Neural progenitor cell (in vitro differentiated cells): ENCODE measurements around the gene INHBB. TPM values are rescaled to one million over a fixed set of nuclear protein-coding genes. Genes with fewer than 3 reads are reported as not detected.

Experiments used
- DNase-seq: peaks from one replicate; pipeline ENCODE4 v3.0.0-alpha.2; 2016; ENCODE audit warnings: low spot score
- H2AFZ ChIP-seq: fragments of 200-600 bp; sonication (generic); replicated peaks from 2 replicates; pipeline ENCODE4 v1.6.1; 2016; ENCODE audit warnings: antibody characterized with exemption
- H3F3A ChIP-seq: fragments of 200-600 bp; sonication (generic); 2 replicates; pipeline ENCODE4 v1.6.1; 2016; ENCODE audit warnings: antibody characterized with exemption, low read depth
- H3K27ac ChIP-seq: fragments of 200-600 bp; sonication (generic); 2 replicates; pipeline ENCODE4 v1.5.1; 2016; ENCODE audit warnings: mild to moderate bottlenecking
- H3K27me3 ChIP-seq: fragments of 200-600 bp; sonication (generic); 2 replicates; pipeline ENCODE4 v1.6.1; 2016; ENCODE audit warnings: mild to moderate bottlenecking, moderate library complexity
- H3K36me3 ChIP-seq: fragments of 200-600 bp; sonication (generic); 2 replicates; pipeline ENCODE4 v1.5.1; 2016
- H3K4me1 ChIP-seq: fragments of 200-600 bp; sonication (generic); 2 replicates; pipeline ENCODE4 v1.6.1; 2016; ENCODE audit warnings: mixed run types
- H3K4me2 ChIP-seq: fragments of 200-600 bp; sonication (generic); 2 replicates; pipeline ENCODE4 v1.6.1; 2016
- H3K4me3 ChIP-seq: fragments of 200-600 bp; sonication (generic); 2 replicates; pipeline ENCODE4 v1.5.1; 2016
- H3K79me2 ChIP-seq: fragments of 200-600 bp; sonication (generic); 2 replicates; pipeline ENCODE4 v1.6.1; 2016; ENCODE audit warnings: low read depth
- H3K9ac ChIP-seq: fragments of 200-600 bp; sonication (generic); 2 replicates; pipeline ENCODE4 v1.6.1; 2016
- H3K9me3 ChIP-seq: fragments of 200-600 bp; sonication (generic); 2 replicates; pipeline ENCODE4 v1.5.1; 2016; ENCODE audit warnings: low read depth
- H4K20me1 ChIP-seq: fragments of 200-600 bp; sonication (generic); 2 replicates; pipeline ENCODE4 v1.6.1; 2016; ENCODE audit warnings: low read depth
- H3K27ac Mint-ChIP-seq: 3 replicates; pipeline ENCODE4 v1.8.0; 2021; ENCODE audit warnings: mixed read lengths
- H3K27me3 Mint-ChIP-seq: 2 replicates; pipeline ENCODE4 v1.8.0; 2022; ENCODE audit warnings: low read depth, mild to moderate bottlenecking, inconsistent platforms, moderate library complexity, mixed read lengths; ENCODE audit not compliant: insufficient read depth
- H3K36me3 Mint-ChIP-seq: 3 replicates; pipeline ENCODE4 v1.8.0; 2021; ENCODE audit warnings: mixed read lengths
- H3K4me1 Mint-ChIP-seq: 3 replicates; pipeline ENCODE4 v1.8.0; 2021; ENCODE audit warnings: mixed read lengths
- H3K4me3 Mint-ChIP-seq: 3 replicates; pipeline ENCODE4 v1.8.0; 2021; ENCODE audit warnings: mild to moderate bottlenecking, moderate library complexity, mixed read lengths
- H3K9me3 Mint-ChIP-seq: 3 replicates; pipeline ENCODE4 v1.8.0; 2020; ENCODE audit warnings: mixed read lengths
- EZH2 ChIP-seq: fragments of 200-600 bp; sonication (generic); IDR thresholded peaks from 2 replicates; pipeline ENCODE4 v1.6.1; 2017; ENCODE audit warnings: antibody characterized with exemption, mild to moderate bottlenecking, moderate library complexity
- EZH2phosphoT487 ChIP-seq: fragments of 200-600 bp; sonication (generic); IDR thresholded peaks from 2 replicates; pipeline ENCODE4 v1.6.1; 2017; ENCODE audit warnings: antibody characterized with exemption
- total RNA-seq: library from RNA; depleted of rRNA; stranded (reverse); fragments of >200 nt; gene quantifications from 2 replicates; pipeline ENCODE4 v1.2.3, GENCODE V29; 2015; ENCODE audit warnings: low replicate concordance
- TF ChIP-seq, protein P1 (sequence below): fragments of 200-600 bp; sonication (generic); IDR thresholded peaks from 2 replicates; pipeline ENCODE4 v1.5.1; 2017; ENCODE audit warnings: antibody characterized with exemption, mild to moderate bottlenecking

INHBB gene
- total RNA-seq, 1 donor from 2014 or later: not detected

DNA sequence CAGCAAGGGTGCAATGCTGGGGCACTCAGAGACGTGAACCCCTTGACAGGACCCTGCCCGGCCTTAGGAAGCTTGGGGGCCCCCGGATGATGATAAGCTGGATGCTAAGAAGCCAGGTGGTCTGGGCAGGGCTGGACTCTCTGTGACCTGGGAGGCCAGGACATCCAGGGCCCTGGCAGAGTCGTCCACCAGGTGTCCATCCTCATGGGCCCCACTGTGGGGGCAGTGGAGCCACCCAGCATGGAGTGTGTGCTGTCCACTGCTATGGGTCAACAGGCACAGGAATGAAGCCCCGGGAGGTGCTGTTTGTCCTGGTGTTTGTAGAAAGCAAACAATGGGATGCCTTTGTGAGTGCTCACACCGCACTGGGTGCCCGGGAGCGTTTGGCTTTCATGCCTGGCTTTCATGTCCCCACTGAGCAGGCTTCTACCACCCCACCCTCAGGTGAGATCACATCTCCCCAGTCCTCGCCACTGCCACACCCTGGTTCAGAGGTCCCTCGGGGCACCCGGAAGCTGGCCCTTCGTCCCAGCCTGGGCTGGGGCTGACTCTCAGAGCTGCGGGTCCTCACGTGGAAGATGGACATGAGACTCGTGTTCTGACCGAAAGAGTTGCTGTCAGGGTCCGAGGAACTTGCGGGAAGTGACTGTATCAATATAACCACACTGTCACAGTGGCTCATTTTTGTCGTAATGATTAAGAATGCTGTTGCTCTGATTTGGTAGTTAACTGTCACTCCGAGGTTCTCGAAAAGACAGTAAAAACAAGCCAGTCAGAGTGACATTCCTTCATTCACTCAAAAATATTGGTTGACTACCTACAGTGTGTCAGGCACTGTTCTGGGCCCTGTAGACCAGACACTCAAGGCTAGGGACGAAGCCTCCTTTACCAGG is 53.3 kb downstream of the INHBB start:
- H3K27me3 ChIP-seq: no peaks in the 10 kb centered on the region
- no peak overlapping the region for H3K4me3 Mint-ChIP-seq
- H3K79me2 ChIP-seq: no peaks in the 10 kb centered on the region
- TF ChIP-seq EZH2phosphoT487: no peak
- TF ChIP-seq EZH2: no peak
- TF ChIP-seq, protein P1, sequence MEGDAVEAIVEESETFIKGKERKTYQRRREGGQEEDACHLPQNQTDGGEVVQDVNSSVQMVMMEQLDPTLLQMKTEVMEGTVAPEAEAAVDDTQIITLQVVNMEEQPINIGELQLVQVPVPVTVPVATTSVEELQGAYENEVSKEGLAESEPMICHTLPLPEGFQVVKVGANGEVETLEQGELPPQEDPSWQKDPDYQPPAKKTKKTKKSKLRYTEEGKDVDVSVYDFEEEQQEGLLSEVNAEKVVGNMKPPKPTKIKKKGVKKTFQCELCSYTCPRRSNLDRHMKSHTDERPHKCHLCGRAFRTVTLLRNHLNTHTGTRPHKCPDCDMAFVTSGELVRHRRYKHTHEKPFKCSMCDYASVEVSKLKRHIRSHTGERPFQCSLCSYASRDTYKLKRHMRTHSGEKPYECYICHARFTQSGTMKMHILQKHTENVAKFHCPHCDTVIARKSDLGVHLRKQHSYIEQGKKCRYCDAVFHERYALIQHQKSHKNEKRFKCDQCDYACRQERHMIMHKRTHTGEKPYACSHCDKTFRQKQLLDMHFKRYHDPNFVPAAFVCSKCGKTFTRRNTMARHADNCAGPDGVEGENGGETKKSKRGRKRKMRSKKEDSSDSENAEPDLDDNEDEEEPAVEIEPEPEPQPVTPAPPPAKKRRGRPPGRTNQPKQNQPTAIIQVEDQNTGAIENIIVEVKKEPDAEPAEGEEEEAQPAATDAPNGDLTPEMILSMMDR: no peak
- H3K36me3 ChIP-seq: no peaks in the 10 kb centered on the region
- no peak overlapping the region for H3K27ac Mint-ChIP-seq
- H3K9ac ChIP-seq: no peak overlapping the region
- H3K9me3 Mint-ChIP-seq: no peaks in the 10 kb centered on the region
- no peak for DNase-seq
- H3K27ac ChIP-seq: no peak overlapping the region
- H2AFZ ChIP-seq: no peak overlapping the region
- no peak overlapping the region for H3K4me2 ChIP-seq
- H4K20me1 ChIP-seq: no peaks in the 10 kb centered on the region
- H3K9me3 ChIP-seq: no peaks in the 10 kb centered on the region
- H3K4me1 ChIP-seq: no peaks in the 10 kb centered on the region
- H3K4me3 ChIP-seq: no peak overlapping the region
- peaks cover 9% of the 10 kb centered on the region for H3K4me1 Mint-ChIP-seq
- H3K27me3 Mint-ChIP-seq: peaks cover 8% of the 10 kb centered on the region
- H3K36me3 Mint-ChIP-seq: no peaks in the 10 kb centered on the region
- no peaks in the 10 kb centered on the region for H3F3A ChIP-seq

DNA sequence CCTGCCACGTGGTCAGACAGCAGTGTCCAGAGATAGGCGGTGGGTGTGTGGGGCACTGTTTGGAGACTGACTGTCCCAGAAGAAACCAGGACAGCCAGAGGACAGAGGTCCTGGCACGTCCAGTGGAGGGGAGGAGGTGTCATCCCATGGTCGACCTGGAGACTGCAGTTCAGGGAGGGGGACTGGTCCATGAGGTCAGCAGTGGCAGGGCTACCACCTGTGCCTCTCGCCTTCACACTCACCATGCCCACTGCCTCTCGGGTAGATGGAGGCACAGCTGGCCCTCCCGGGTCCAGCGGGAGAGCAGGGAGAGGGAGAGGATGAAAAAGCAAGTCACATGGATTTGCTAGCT is 53.9 kb downstream of the INHBB start:
- Mint-ChIP-seq H3K27ac (no peak overlapping the region), H3K4me1 (peaks cover 9% of the 10 kb centered on the region), H3K9me3 (no peaks in the 10 kb centered on the region), H3K27me3 (peaks cover 8% of the 10 kb centered on the region), H3K4me3 (no peak overlapping the region), H3K36me3 (no peaks in the 10 kb centered on the region)
- Histone ChIP-seq H4K20me1 (no peaks in the 10 kb centered on the region), H3K36me3 (no peaks in the 10 kb centered on the region), H3K4me1 (no peaks in the 10 kb centered on the region), H3F3A (no peaks in the 10 kb centered on the region), H3K9ac (no peak overlapping the region), H3K27me3 (no peaks in the 10 kb centered on the region), H3K27ac (no peak overlapping the region), H3K4me2 (no peak overlapping the region), H3K79me2 (no peaks in the 10 kb centered on the region), H3K9me3 (no peaks in the 10 kb centered on the region), H3K4me3 (no peak overlapping the region), H2AFZ (no peak overlapping the region)
- no peak for DNase-seq
- TF ChIP-seq EZH2 (no peak), EZH2phosphoT487 (no peak)
- TF ChIP-seq, protein P1: no peak

DNA sequence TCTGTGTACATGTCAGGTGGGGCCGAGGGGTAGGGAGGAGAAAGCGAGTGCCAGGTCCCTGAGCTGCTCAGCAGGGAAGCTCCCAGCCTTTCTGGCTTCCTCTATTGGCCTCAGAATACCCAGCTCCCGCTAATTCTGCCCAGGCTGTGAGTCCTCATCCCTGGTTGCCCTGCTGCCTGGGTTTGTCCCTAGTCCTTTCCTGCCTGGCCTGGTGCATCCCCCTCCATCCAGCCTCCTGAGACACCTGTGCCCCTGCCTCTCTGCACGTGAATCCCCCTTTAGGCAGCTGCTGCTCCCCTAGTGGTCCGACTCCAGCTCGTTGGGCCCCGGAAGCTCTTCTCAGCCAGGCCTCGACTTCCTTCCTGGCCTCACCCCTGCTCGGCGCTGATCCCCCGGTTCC is 54.6 kb downstream of the INHBB start:
- no peak overlapping the region for H3K27ac ChIP-seq
- H3K36me3 ChIP-seq: no peaks in the 10 kb centered on the region
- no peak overlapping the region for H2AFZ ChIP-seq
- Mint-ChIP-seq H3K4me3 (no peak overlapping the region), H3K9me3 (no peaks in the 10 kb centered on the region), H3K27me3 (peaks cover 7% of the 10 kb centered on the region), H3K36me3 (no peaks in the 10 kb centered on the region), H3K27ac (no peak overlapping the region), H3K4me1 (peaks cover 9% of the 10 kb centered on the region)
- no peaks in the 10 kb centered on the region for H3K79me2 ChIP-seq
- no peaks in the 10 kb centered on the region for H3F3A ChIP-seq
- H3K4me3 ChIP-seq: no peak overlapping the region
- H3K4me2 ChIP-seq: no peak overlapping the region
- DNase-seq: no peak
- H3K27me3 ChIP-seq: no peaks in the 10 kb centered on the region
- H3K4me1 ChIP-seq: no peaks in the 10 kb centered on the region
- H3K9me3 ChIP-seq: no peaks in the 10 kb centered on the region
- TF ChIP-seq EZH2phosphoT487 (no peak), EZH2 (no peak)
- TF ChIP-seq, protein P1: no peak
- H3K9ac ChIP-seq: no peak overlapping the region
- no peaks in the 10 kb centered on the region for H4K20me1 ChIP-seq

Other genes with a start within 250 kb of the INHBB start
- 11.1 and 15.3 TPM in 2 replicates for gene TMEM185B, start 122.7 kb upstream of the INHBB start, total RNA-seq
- 55.3 and 79.8 TPM in 2 replicates for gene RALB, start 93.3 kb upstream of the INHBB start, total RNA-seq